Measurements from ENCODE around the gene COL6A3. TPM values are rescaled to one million over a fixed set of nuclear protein-coding genes. Genes with fewer than 3 reads are reported as not detected.

The COL6A3 gene
- polyA plus RNA-seq, 2 of the 4 experiments (the other 2 are of a cell fraction), result 0.10 to 0.28 TPM

DNA sequence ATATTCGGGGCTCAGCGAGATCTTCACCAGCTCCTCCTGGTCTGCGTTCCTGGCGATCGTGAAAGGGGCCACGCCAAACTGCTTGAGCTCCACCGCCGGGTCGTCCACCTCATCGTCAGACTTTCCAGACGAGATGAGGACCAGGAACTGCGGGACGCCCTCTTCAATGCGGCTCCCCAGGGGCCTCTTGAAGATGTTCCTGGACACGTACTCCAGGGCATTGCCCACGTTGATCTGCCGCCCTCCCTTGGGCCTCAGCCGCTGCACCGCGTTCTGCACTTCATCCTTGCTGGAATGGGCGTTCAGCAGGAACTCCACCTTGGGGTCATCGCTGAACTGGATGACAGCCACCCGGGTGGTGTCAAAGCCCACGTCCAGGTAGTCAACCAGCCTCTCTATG lies 42.1 kb downstream of the COL6A3 start:
- FAIRE-seq, result no peak

GRCh38 chr2:237365671-237366070 lies 48.3 kb downstream of the COL6A3 start:
- H3K4me1 ChIP-seq, result no peaks in the 10 kb centered on the region
- H3K4me3 ChIP-seq, result no peak overlapping the region
- ChIA-PET POLR2A (no interaction called here), CTCF (interaction anchor here (0.6 to 1.3 kb wide), 2 partner anchors 14 to 136 kb away, joined by 3 to 5 read pairs; no protein-coding TSS in a partner anchor)
- no peak overlapping the region for H3K27ac ChIP-seq
- no peak for TF ChIP-seq POLR2AphosphoS2 (conservative IDR thresholded peaks at IDR 0.05; ENCODE audit: low read length)
- no peaks in the 10 kb centered on the region for H3K9me3 ChIP-seq
- ATAC-seq (no peak), DNase-seq (ENCODE audit: low read depth in 1 of 2, low spot score in 1 of 2) (no peak), FAIRE-seq (no peak)
- H3K4me2 ChIP-seq, result no peak overlapping the region
- WGBS (ENCODE audit: missing lambda C conversion rate), result 75% methylated on average over 19 of the region's 19 CpGs

More for the DNA sequence above, 42.1 kb downstream of the COL6A3 start:
- no peaks in the 10 kb centered on the region for H3K4me1 ChIP-seq
- no peak for TF ChIP-seq ELK1 (IDR thresholded peaks at IDR 0.05; ENCODE audit: low read depth, low read length)
- no peak for TF ChIP-seq FOXS1 (CRISPR knock-in tag; IDR thresholded peaks at IDR 0.05)
- TF ChIP-seq, protein P1, sequence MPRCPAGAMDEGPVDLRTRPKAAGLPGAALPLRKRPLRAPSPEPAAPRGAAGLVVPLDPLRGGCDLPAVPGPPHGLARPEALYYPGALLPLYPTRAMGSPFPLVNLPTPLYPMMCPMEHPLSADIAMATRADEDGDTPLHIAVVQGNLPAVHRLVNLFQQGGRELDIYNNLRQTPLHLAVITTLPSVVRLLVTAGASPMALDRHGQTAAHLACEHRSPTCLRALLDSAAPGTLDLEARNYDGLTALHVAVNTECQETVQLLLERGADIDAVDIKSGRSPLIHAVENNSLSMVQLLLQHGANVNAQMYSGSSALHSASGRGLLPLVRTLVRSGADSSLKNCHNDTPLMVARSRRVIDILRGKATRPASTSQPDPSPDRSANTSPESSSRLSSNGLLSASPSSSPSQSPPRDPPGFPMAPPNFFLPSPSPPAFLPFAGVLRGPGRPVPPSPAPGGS (IDR thresholded peaks at IDR 0.05), result no peak
- no peak for TF ChIP-seq JUN (IDR thresholded peaks at IDR 0.05)
- TF ChIP-seq RCOR1 (IDR thresholded peaks at IDR 0.05; ENCODE audit: low read depth, low read length), result no peak
- TF ChIP-seq RNF2 (IDR thresholded peaks at IDR 0.05; ENCODE audit: borderline replicate concordance, low read depth), result no peak
- no peak for TF ChIP-seq RAD21 (conservative IDR thresholded peaks at IDR 0.05 in 1 of 2, IDR thresholded peaks at IDR 0.05 in 1 of 2)
- WGBS (ENCODE audit: missing lambda C conversion rate), result 66% methylated on average over 22 of the region's 24 CpGs
- H3K4me3 ChIP-seq, result no peak overlapping the region
- DNase-seq (ENCODE audit: low read depth in 1 of 2, low spot score in 1 of 2) (no peak), ATAC-seq (no peak)
- ChIA-PET CTCF (interaction anchor here (1.0 to 2.1 kb wide), 4 partner anchors 10 to 250 kb away, joined by 3 to 9 read pairs (median 4); no protein-coding TSS in a partner anchor), POLR2A (no interaction called here)
- H3K9me3 ChIP-seq, result 0 out of 3 replicates have a peak, but pooled peaks cover 2% of the 10 kb centered on the region
- H3K4me2 ChIP-seq, result no peak overlapping the region
- no peak overlapping the region for H3K27ac ChIP-seq

- TF ChIP-seq CBX2 (IDR thresholded peaks at IDR 0.05; ENCODE audit: borderline replicate concordance, low read depth), result no peak
- no peak for TF ChIP-seq JUN (IDR thresholded peaks at IDR 0.05)
- TF ChIP-seq CHD2 (IDR thresholded peaks at IDR 0.05; ENCODE audit: low read length, partially characterized antibody), result no peak
- Histone ChIP-seq H3K27ac (no peak overlapping the region), H3K4me3 (no peak overlapping the region), H3K9me3 (no peaks in the 10 kb centered on the region), H3K4me2 (no peak overlapping the region), H3K4me1 (no peaks in the 10 kb centered on the region)
- DNase-seq (ENCODE audit: low read depth in 1 of 2, low spot score in 1 of 2) (no peak), FAIRE-seq (no peak), ATAC-seq (no peak)
- CTCF ChIA-PET, result no interaction called here
- POLR2A ChIA-PET, result no interaction called here
- WGBS (ENCODE audit: missing lambda C conversion rate), result 75% methylated on average over 7 of the region's 7 CpGs
These were observed 49.3 kb downstream of the COL6A3 start for GRCh38 chr2:237364655-237365054.

- POLR2A ChIA-PET, result no interaction called here
- no peak overlapping the region for H3K4me2 ChIP-seq
- FAIRE-seq (no peak), ATAC-seq (no peak), DNase-seq (ENCODE audit: low read depth in 1 of 2, low spot score in 1 of 2) (no peak)
- no peaks in the 10 kb centered on the region for H3K4me1 ChIP-seq
- no peak overlapping the region for H3K4me3 ChIP-seq
- no peaks in the 10 kb centered on the region for H3K9me3 ChIP-seq
- CTCF ChIA-PET, result interaction anchor here (1.0 to 1.7 kb wide), 2 partner anchors 10 to 60 kb away, joined by 3 read pairs; no protein-coding TSS in a partner anchor
- 60% methylated on average over 22 of the region's 22 CpGs for WGBS (ENCODE audit: missing lambda C conversion rate)
- H3K27ac ChIP-seq, result no peak overlapping the region
- TF ChIP-seq RAD21 (conservative IDR thresholded peaks at IDR 0.05 in 1 of 2, IDR thresholded peaks at IDR 0.05 in 1 of 2) (no peak), POLR2AphosphoS2 (conservative IDR thresholded peaks at IDR 0.05; ENCODE audit: low read length) (no peak), PBX3 (IDR thresholded peaks at IDR 0.05) (no peak), MAFK (IDR thresholded peaks at IDR 0.05; ENCODE audit: partially characterized antibody) (no peak), FOSB (CRISPR knock-in tag; IDR thresholded peaks at IDR 0.05) (no peak), CEBPB (IDR thresholded peaks at IDR 0.05) (no peak), BHLHE40 (IDR thresholded peaks at IDR 0.05; ENCODE audit: low read depth, low read length) (no peak), NFE2L2 (conservative IDR thresholded peaks at IDR 0.05; ENCODE audit: low read length) (no peak), HOXB13 (CRISPR knock-in tag; IDR thresholded peaks at IDR 0.05; ENCODE audit: low read depth) (no peak), E2F6 (IDR thresholded peaks at IDR 0.05; ENCODE audit: borderline replicate concordance, low read depth) (no peak), KDM5A (IDR thresholded peaks at IDR 0.05) (no peak)
- TF ChIP-seq, protein P2, sequence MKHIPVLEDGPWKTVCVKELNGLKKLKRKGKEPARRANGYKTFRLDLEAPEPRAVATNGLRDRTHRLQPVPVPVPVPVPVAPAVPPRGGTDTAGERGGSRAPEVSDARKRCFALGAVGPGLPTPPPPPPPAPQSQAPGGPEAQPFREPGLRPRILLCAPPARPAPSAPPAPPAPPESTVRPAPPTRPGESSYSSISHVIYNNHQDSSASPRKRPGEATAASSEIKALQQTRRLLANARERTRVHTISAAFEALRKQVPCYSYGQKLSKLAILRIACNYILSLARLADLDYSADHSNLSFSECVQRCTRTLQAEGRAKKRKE (CRISPR knock-in tag; IDR thresholded peaks at IDR 0.05; ENCODE audit: low read depth), result no peak
- TF ChIP-seq, protein P3, sequence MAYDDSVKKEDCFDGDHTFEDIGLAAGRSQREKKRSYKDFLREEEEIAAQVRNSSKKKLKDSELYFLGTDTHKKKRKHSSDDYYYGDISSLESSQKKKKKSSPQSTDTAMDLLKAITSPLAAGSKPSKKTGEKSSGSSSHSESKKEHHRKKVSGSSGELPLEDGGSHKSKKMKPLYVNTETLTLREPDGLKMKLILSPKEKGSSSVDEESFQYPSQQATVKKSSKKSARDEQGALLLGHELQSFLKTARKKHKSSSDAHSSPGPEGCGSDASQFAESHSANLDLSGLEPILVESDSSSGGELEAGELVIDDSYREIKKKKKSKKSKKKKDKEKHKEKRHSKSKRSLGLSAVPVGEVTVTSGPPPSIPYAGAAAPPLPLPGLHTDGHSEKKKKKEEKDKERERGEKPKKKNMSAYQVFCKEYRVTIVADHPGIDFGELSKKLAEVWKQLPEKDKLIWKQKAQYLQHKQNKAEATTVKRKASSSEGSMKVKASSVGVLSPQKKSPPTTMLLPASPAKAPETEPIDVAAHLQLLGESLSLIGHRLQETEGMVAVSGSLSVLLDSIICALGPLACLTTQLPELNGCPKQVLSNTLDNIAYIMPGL (CRISPR knock-in tag; IDR thresholded peaks at IDR 0.05; ENCODE audit: borderline replicate concordance), result no peak
These were observed 52.6 kb downstream of the COL6A3 start for GRCh38 chr2:237361194-237362004.
